ENCODE data around the gene GPC6.
"Not testable (repeated sequence)": the region's sequence is repeated elsewhere in the genome, so short reads cannot be mapped to it uniquely, and the experiment has no call there.

Gene GPC6

GRCh38 chr13:93226623-93227279, at the start of gene GPC6:
Gene GPC6 (plus strand): TSS chr13:93226807.
- in situ Hi-C loops (cut with HindIII; ENCODE audit: low sequenced_read_pairs): no loop called here

- in situ Hi-C loops (cut with HindIII; ENCODE audit: low sequenced_read_pairs): no loop called here
Observed at GRCh38 chr13:93180356-93180969, 46.1 kb upstream of the GPC6 start.

- in situ Hi-C loops (cut with HindIII; ENCODE audit: low sequenced_read_pairs): no loop called here
Observed at GRCh38 chr13:93182406-93182805, 44.2 kb upstream of the GPC6 start.

- in situ Hi-C loops (cut with HindIII; ENCODE audit: low sequenced_read_pairs): no loop called here
Observed at GRCh38 chr13:93183302-93183701, 43.3 kb upstream of the GPC6 start.

GRCh38 chr13:93190006-93190405, 36.6 kb upstream of the GPC6 start:
- in situ Hi-C loops (cut with HindIII; ENCODE audit: low sequenced_read_pairs): no loop called here

- in situ Hi-C loops (cut with HindIII; ENCODE audit: low sequenced_read_pairs): no loop called here
Observed at GRCh38 chr13:93193682-93194081, 32.9 kb upstream of the GPC6 start.

GRCh38 chr13:93199856-93200255, 26.8 kb upstream of the GPC6 start:
- in situ Hi-C loops (cut with HindIII; ENCODE audit: low sequenced_read_pairs): no loop called here

GRCh38 chr13:93200626-93201025, 26.0 kb upstream of the GPC6 start:
- in situ Hi-C loops (cut with HindIII; ENCODE audit: low sequenced_read_pairs): no loop called here

GRCh38 chr13:93201992-93202558, 24.5 kb upstream of the GPC6 start:
- in situ Hi-C loops (cut with HindIII; ENCODE audit: low sequenced_read_pairs): no loop called here

- in situ Hi-C loops (cut with HindIII; ENCODE audit: low sequenced_read_pairs): not testable (repeated sequence)
Observed at GRCh38 chr13:93206778-93207392, 19.7 kb upstream of the GPC6 start.

- in situ Hi-C loops (cut with HindIII; ENCODE audit: low sequenced_read_pairs): no loop called here
Observed at GRCh38 chr13:93216122-93216521, 10.5 kb upstream of the GPC6 start.

- in situ Hi-C loops (cut with HindIII; ENCODE audit: low sequenced_read_pairs): no loop called here
Observed at GRCh38 chr13:93217721-93218261, 8.8 kb upstream of the GPC6 start.

- in situ Hi-C loops (cut with HindIII; ENCODE audit: low sequenced_read_pairs): no loop called here
Observed at GRCh38 chr13:93218583-93218982, 8.0 kb upstream of the GPC6 start.

GRCh38 chr13:93220073-93220472, 6.5 kb upstream of the GPC6 start:
- in situ Hi-C loops (cut with HindIII; ENCODE audit: low sequenced_read_pairs): no loop called here

GRCh38 chr13:93222976-93223375, 3.6 kb upstream of the GPC6 start:
- in situ Hi-C loops (cut with HindIII; ENCODE audit: low sequenced_read_pairs): no loop called here

GRCh38 chr13:93224535-93224934, 2.1 kb upstream of the GPC6 start:
- in situ Hi-C loops (cut with HindIII; ENCODE audit: low sequenced_read_pairs): no loop called here

GRCh38 chr13:93225610-93226009, 997 bp upstream of the GPC6 start:
- in situ Hi-C loops (cut with HindIII; ENCODE audit: low sequenced_read_pairs): no loop called here

- in situ Hi-C loops (cut with HindIII; ENCODE audit: low sequenced_read_pairs): no loop called here
Observed at GRCh38 chr13:93226065-93226622, 463 bp upstream of the GPC6 start.

- in situ Hi-C loops (cut with HindIII; ENCODE audit: low sequenced_read_pairs): no loop called here
Observed at GRCh38 chr13:93227280-93227877, 772 bp downstream of the GPC6 start.

- in situ Hi-C loops (cut with HindIII; ENCODE audit: low sequenced_read_pairs): no loop called here
Observed at GRCh38 chr13:93227878-93228642, 1.5 kb downstream of the GPC6 start.

GRCh38 chr13:93228643-93228937, 2.0 kb downstream of the GPC6 start:
- in situ Hi-C loops (cut with HindIII; ENCODE audit: low sequenced_read_pairs): no loop called here
